ENCODE measurements around the gene KLK13.

Gene KLK13

DNA sequence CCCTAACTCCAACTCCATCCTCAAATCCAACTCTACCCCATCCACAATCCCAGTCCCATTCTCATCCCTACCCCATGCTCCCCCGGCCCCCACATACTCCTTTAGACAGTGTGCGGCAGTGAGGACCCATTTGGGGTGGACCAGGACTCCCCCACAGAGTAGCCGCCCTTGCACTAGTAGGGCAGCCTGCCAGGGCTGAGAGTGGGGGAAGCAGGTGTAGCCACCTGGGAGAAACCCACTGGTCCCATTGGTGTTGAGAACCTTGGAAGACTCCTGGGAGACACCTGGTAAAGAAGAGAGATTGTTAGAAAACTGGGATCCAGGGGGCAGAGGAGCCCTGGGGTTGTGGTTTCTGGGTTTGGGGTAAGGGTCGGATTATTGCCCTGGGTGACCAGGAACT is 4.6 kb downstream of the KLK13 start:
- DNase-seq: no peak

DNA sequence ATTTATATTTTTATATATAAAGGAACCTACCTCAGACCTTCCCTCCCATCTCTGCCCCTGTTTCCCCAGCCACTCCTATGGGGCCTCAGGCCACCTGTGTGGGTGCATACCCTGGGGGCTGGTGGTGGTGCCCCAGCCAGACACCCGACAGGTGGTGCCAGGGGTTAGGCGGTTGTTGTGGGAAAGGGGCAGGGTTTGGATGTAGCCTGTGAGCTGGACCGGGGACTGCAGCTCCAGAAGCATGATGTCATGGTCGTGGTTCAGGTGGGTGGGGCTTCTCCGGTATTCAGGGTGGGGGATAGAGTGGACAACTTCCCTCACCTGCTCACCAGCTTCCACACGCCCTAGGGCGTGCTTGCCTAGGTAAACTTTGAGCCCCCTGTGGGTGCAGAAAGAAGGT is 5.2 kb downstream of the KLK13 start:
- no peak for DNase-seq

DNA sequence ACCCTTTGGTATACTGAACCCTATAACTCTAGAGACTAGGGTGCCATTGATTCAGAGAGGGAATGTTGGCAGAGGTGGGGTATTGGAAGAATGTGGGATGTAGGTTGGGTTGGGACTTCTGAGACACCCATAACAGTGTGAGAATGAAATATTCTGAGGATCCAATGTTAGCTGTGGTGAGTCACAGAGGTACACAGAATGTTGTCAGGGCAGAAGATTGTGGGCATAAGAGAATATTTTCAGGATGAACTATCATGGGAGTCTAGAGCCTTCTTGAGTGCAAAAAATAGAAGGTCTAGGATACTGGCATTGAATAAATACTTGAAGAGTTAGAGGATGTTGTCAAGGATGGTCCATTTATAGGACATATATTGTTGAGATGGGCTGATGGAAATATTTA is 9.0 kb downstream of the KLK13 start:
- no peak for DNase-seq

- no peak for DNase-seq
Observed at GRCh38 chr19:51047031-51047335, 17.9 kb downstream of the KLK13 start.

DNA sequence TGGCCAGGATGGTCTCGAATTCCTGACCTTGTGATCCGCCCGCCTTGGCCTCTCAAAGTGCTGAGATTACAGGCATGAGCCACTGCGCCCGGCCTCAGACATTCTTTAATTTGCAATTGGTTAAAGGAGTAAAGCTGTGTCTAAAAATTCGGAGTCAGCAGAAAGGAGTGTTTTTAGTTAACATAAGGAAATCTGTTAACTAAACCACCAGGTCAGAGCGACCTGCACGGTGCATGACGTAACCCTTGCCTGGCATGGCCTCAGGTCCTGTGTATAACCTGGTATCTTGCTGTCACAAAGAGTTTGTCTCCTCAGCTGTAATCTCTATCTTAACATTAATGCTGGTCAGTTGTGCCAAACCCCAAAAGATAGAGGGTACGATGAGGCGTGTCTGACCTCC is 20.6 kb downstream of the KLK13 start:
- no peak for DNase-seq

GRCh38 chr19:51043497-51043896 is 21.4 kb downstream of the KLK13 start:
- DNase-seq: no peak

DNA sequence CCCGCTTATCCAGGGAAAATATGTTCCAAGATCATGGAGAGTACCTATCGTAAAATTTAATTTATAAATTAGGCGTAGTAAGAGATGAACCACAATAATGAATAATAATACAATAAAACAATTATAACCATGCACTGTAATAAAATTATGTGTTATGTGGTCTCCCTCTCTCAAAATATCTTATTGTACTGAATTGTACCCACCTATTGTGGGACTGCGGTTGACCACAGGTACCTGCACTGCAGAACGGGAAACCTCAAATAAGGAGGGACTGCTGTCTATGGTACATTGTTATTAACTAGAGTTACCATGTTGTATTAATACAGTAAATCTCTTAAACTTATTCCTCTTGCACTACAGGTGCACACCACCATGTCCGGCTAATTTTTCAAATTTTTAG is 24.7 kb downstream of the KLK13 start:
- DNase-seq: no peak

DNA sequence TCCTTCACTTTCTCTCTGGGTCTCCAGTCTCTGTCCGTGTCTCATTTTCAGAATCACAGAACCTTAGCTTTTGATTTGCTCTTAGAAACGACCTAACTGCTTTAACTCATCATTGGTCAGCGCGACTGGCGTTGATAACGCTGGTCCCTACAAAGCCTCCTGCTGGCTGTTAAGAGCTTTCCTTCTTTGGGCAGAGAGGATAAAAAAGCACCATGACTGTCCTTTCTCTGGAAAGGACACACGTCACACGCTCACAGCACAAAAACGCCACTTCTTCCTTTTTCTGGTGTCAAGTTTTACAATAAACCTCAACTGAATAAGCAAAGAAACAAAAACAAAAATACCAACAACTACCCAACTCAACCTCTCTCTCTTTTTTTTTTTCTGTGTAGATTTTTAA is 28.4 kb downstream of the KLK13 start:
- no peak for DNase-seq

GRCh38 chr19:51034704-51035103 is 30.2 kb downstream of the KLK13 start, which contains the start of gene KLK12:
TSS of gene KLK12 (minus strand) at chr19:51035002. CDS start at chr19:51034621, 381 bp downstream.
- no peak for DNase-seq

GRCh38 chr19:51031880-51032225 is 33.0 kb downstream of the KLK13 start:
- DNase-seq: no peak

GRCh38 chr19:51031220-51031879 is 33.5 kb downstream of the KLK13 start:
- no peak for DNase-seq

DNA sequence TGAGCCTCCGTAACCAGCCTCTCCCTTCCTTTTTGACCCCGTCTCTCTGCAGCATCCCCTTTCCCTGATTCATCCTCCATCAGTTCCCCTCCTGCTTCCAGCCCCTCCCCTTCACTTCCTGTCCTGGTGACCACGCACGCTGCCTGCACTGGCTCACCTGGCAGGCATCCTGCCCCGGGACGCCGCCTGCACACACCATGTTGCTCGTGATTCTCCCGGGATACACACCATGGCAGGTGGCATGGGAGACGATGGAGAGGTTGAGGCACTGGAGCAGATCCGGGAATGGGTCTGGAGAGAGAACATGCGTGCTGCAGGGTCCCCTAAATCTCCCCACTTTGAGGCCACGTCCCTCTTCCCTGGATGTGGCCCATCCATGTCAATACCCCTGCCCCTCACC is 34.3 kb downstream of the KLK13 start:
- DNase-seq: no peak

DNA sequence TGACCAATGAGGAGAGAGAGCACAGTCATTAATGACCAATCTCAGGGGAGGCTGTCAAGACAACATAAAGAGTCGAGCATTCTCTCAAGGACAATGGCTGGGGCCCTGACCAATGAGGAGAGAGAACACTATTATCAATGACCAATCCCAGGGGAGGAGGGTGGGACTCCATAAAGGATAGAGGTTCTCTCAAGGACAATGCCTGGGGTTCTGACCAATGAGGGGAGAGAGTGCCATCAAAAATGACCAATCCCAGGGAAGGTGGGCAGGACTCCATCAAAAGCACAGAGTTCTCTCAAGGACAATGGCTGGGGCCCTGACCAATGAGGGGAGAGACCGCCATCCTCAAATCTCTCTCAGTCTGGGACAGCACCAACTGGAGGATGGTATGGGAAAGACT is 35.2 kb downstream of the KLK13 start:
- no peak for DNase-seq

GRCh38 chr19:51027873-51028272 is 37.0 kb downstream of the KLK13 start:
- no peak for DNase-seq

DNA sequence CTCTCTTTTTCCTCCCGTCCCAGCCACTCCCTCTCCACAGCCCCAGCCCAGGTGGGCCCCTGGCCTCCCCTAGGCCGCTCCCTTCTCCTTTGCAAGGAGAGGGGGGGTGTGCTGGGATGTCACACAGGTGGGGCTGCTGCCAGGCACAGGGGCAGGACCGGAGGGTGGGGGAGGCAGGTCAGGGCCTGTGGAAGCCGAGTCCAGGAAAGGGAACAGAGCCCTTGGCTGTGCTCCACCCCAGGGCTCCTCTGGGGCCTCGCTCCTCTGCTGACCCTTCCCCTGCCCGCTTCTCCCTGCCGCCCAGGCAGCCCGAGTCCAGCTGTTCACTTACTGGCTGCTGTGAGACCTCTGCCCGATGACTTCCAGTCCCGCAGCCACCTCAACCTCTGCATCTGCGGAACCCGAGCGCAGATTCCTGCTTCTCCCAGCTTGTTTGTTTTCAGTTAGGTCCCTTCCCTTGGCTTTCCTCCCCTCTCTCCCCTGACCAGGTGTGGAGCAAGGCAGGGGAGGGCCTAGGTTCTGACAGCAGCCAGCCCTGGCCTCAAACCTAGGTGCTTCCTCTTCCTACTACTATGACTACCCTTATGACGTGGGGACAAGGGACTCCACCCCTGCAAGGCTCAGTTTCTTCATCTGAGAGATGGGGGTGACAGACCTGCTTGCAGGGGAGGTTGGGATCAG is 37.6 kb downstream of the KLK13 start:
- no peak for DNase-seq

DNA sequence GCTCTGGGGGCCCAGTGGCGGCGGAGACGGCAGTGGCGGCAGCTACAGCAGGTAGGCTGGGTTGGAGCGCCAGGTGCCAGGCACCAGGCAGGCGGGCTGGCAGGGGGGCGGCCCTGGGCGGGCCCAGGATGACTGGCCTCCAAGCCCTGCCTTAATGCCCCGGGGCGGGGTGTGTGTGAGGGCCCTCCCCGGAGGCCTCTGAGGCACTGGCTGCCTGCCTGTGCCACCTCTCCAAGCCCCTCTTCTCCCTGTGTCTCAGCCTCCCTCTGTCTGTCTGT is 38.4 kb downstream of the KLK13 start, which contains the start of gene KLK11:
TSS of gene KLK11 (minus strand) at position 63 of the 278 bp plus-strand sequence. CDS start 985 bp downstream, outside the sequence.
- DNase-seq: no peak

DNA sequence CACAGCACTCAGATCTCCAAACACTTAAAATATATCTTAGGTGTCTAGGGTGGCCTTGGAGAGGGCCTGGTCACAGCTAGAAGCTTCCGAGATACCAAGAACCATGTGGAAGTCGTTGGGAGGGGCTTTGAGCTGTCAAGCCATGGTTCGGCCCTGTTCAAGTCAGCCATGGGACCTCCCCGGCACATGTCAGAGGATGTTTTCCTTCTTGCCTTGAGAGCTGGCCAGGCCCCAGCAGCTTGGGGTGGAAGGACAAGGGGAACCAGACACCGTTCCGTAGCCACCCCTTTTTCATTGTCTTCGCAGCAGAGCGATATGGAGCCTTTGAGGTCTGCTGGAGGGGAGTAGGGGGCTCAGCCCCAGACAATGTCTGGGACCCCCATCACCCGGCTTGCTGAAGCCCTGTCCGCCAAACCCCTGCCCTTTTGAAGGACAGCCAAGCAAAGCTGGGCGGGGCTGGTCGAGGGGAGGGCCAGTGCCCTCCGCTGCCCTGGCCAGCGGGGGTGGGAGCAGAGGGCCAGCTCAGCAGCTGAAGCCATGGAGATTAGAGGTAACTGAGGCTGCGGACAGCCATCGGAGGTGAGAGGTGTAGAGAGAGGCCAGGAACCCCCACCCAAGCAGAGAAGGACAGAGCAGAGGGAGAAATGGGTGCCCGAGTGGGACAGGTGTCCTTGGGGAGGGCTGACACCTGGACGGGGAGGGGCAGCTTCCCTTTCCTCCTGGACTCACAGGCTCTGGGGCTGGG is 38.9 kb downstream of the KLK13 start:
- DNase-seq: no peak

DNA sequence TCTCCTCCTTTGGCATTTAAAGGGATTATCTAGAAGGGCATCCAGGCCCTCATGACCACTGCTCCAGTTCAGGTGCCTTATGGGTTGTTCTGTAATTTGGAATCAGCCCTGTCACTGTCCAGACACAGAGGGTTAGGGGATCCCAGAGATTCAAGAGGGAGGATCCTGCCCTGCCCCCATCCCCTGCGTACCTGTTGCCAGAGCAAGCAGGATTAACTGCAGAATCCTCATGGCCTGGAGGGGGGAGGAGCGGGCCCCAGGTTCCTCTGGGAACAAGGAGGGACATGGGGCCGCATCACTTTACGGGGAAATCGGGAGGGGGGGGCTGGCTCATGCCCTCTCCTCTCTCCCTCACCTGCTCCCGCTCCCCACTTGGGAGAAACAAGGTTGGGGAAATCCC is 39.5 kb downstream of the KLK13 start:
- DNase-seq: no peak

DNA sequence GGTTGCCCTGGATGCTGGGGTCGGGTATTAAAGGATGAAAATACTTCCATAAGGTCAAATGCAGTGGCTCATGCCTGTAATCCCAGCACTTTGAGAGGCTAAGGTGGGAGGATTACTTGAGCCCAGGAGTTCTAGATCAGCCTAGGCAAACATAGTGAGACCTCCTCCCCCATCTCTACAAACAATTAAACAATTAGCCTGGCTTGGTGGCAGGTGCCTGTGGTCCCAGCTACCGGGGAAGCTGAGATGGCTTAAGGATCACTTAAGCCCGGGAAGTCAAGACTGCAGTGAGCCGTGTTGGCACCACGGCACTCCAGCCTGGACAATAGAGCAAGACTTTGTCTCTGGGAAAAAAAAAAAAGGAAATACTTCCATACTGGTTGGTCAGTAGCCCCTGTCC is 40.0 kb downstream of the KLK13 start:
- no peak for DNase-seq

GRCh38 chr19:51023946-51024345 is 40.9 kb downstream of the KLK13 start:
- no peak for DNase-seq

GRCh38 chr19:51022526-51022925 is 42.4 kb downstream of the KLK13 start:
- no peak for DNase-seq

- no peak for DNase-seq
Observed at GRCh38 chr19:51020988-51021651, 43.8 kb downstream of the KLK13 start.

DNA sequence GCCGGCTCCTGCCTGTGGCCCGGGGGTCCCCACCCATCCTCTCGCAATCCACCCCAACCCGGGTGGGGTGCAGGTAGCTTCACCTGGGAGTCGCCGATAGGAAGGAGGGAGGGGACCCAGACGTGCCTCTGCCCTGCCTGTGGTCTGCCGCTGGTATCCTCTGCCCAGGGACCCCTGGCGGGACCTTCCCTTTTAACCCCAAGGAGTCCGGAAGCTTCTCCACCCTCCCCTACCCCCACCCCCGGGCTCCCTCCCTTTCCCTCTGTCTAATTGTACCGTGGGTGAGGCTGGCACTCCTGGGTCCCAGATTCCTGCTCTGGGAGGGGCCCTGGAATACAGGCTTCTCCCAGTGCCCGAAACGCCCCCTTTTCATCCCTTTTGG is 45.4 kb downstream of the KLK13 start, which contains the start of gene KLK10:
TSS of gene KLK10 (minus strand) at position 166 of the 382 bp plus-strand sequence. CDS start 579 bp downstream, outside the sequence.
- no peak for DNase-seq
